OCI-LY3 (cell line): Measurements from ENCODE around the gene OR1L8.
"Not testable (repeated sequence)": the region's sequence is repeated elsewhere in the genome, so short reads cannot be mapped to it uniquely, and the experiment has no call there.

Experiments
- H2AFZ ChIP-seq: fragments of 200-600, 300-600 bp; shearing (Covaris generic); 2 replicates; pipeline ENCODE4 v1.6.0; 2014; ENCODE audit warnings: antibody characterized with exemption, low read depth, low read length
- H3K27ac ChIP-seq: fragments of 200-600, 300-600 bp; sonication (generic); 2 replicates; pipeline ENCODE4 v1.5.1; 2014; ENCODE audit warnings: mild to moderate bottlenecking, low read length, moderate library complexity, mixed read lengths
- H3K27me3 ChIP-seq: fragments of 200-600, 300-600 bp; sonication (generic); 2 replicates; pipeline ENCODE4 v1.6.1; 2014; ENCODE audit warnings: low read depth, low read length, mixed read lengths
- H3K36me3 ChIP-seq: fragments of 200-600, 300-600 bp; sonication (generic); replicated peaks from 2 replicates; pipeline ENCODE3; 2014; ENCODE audit warnings: low read depth, low read length, mixed read lengths
- H3K4me1 ChIP-seq: fragments of 300-600, 200-600 bp; sonication (generic); 2 replicates; pipeline ENCODE4 v1.6.1; 2014; ENCODE audit warnings: low read length, mixed read lengths
- H3K4me2 ChIP-seq: fragments of 200-600, 300-600 bp; sonication (generic); 2 replicates; pipeline ENCODE4 v1.6.1; 2014; ENCODE audit warnings: low read length, mixed read lengths
- H3K4me3 ChIP-seq: fragments of 300-600, 200-600 bp; sonication (generic); 2 replicates; pipeline ENCODE4 v1.5.1; 2014; ENCODE audit warnings: antibody characterized with exemption, mild to moderate bottlenecking, low read length, moderate library complexity
- H3K79me2 ChIP-seq: fragments of 300-600, 200-600 bp; shearing (Covaris generic); 2 replicates; pipeline ENCODE4 v1.6.1; 2014; ENCODE audit warnings: mild to moderate bottlenecking, low read length, mixed read lengths
- H3K9ac ChIP-seq: fragments of 300-600, 200-600 bp; shearing (Covaris generic); 2 replicates; pipeline ENCODE4 v1.6.0; 2014; ENCODE audit warnings: mild to moderate bottlenecking, low read length, moderate library complexity
- H3K9me3 ChIP-seq: fragments of 200-600, 300-600 bp; shearing (Covaris generic); 2 replicates; pipeline ENCODE4 v1.6.1; 2014; ENCODE audit warnings: low read length, mixed read lengths; ENCODE audit not compliant: insufficient read depth
- H4K20me1 ChIP-seq: fragments of 200-600, 300-600 bp; sonication (generic); 2 replicates; pipeline ENCODE4 v1.6.1; 2016; ENCODE audit warnings: low read length, mixed read lengths; ENCODE audit not compliant: insufficient read depth
- CTCF ChIP-seq: fragments of 200-600, 300-600 bp; sonication (generic); IDR thresholded peaks from 2 replicates; pipeline ENCODE4 v1.5.1; 2014; ENCODE audit warnings: antibody characterized with exemption, low read length, low read depth
- EZH2phosphoT487 ChIP-seq: fragments of 200-600 bp; shearing (Covaris generic); IDR thresholded peaks from 2 replicates; pipeline ENCODE4 v1.6.1; 2018; ENCODE audit warnings: antibody characterized with exemption, mixed run types, low read depth

OR1L8 gene

GRCh38 chr9:122583284-122583683 lies at the start of gene OR1L8:
OR1L8 (minus strand) TSS chr9:122583384; CDS start chr9:122568477, 14,907 bp downstream.
- not testable (repeated sequence) for H3K9ac ChIP-seq, H2AFZ ChIP-seq, H4K20me1 ChIP-seq, H3K4me1 ChIP-seq, H3K79me2 ChIP-seq, H3K36me3 ChIP-seq, H3K27ac ChIP-seq, H3K4me3 ChIP-seq, H3K4me2 ChIP-seq, H3K9me3 ChIP-seq, H3K27me3 ChIP-seq

- no peak for TF ChIP-seq EZH2phosphoT487
- TF ChIP-seq CTCF, result no peak
- H3K27me3 ChIP-seq, result peaks cover 1% of the 10 kb centered on the region; the same call in 1 of the 2 replicates
- H3K27ac ChIP-seq, result no peak overlapping the region
- H3K9me3 ChIP-seq, result no peaks in the 10 kb centered on the region
- H3K4me1 ChIP-seq, result no peaks in the 10 kb centered on the region
- H3K9ac ChIP-seq, result no peak overlapping the region
- no peak overlapping the region for H2AFZ ChIP-seq
- no peak overlapping the region for H3K4me3 ChIP-seq
- no peaks in the 10 kb centered on the region for H4K20me1 ChIP-seq
- no peak overlapping the region for H3K4me2 ChIP-seq
- no peaks in the 10 kb centered on the region for H3K36me3 ChIP-seq
- no peaks in the 10 kb centered on the region for H3K79me2 ChIP-seq
These were observed 36.8 kb upstream of the OR1L8 start for GRCh38 chr9:122619996-122620395.

- no peak for TF ChIP-seq CTCF
- TF ChIP-seq EZH2phosphoT487, result no peak
- Histone ChIP-seq H3K27ac (no peak within 1 kb of the TSS), H3K9ac (no peak within 1 kb of the TSS), H3K9me3 (no peaks in the 10 kb centered on the region), H3K36me3 (no peaks in the 10 kb centered on the region), H3K4me3 (no peak within 1 kb of the TSS), H3K79me2 (no peaks in the 10 kb centered on the region), H3K4me2 (no peak within 1 kb of the TSS), H3K4me1 (no peaks in the 10 kb centered on the region), H3K27me3 (peaks cover 25% of the 10 kb centered on the region), H4K20me1 (no peaks in the 10 kb centered on the region), H2AFZ (no peak within 1 kb of the TSS)
These were observed 31.2 kb upstream of the OR1L8 start, which contains the start of gene OR1Q1 for GRCh38 chr9:122614362-122614761. OR1Q1 (plus strand) TSS chr9:122614738; CDS start chr9:122614738, 0 bp downstream.

GRCh38 chr9:122609804-122610203 lies 26.6 kb upstream of the OR1L8 start:
- H3K4me1 ChIP-seq, result no peaks in the 10 kb centered on the region
- H3K79me2 ChIP-seq, result no peaks in the 10 kb centered on the region
- no peak for TF ChIP-seq CTCF
- TF ChIP-seq EZH2phosphoT487, result no peak
- H3K9me3 ChIP-seq, result no peaks in the 10 kb centered on the region
- H2AFZ ChIP-seq, result no peak overlapping the region
- no peak overlapping the region for H3K9ac ChIP-seq
- no peak overlapping the region for H3K4me3 ChIP-seq
- no peaks in the 10 kb centered on the region for H4K20me1 ChIP-seq
- no peaks in the 10 kb centered on the region for H3K36me3 ChIP-seq
- H3K27ac ChIP-seq, result no peak overlapping the region
- no peak overlapping the region for H3K4me2 ChIP-seq
- H3K27me3 ChIP-seq, result peaks cover 29% of the 10 kb centered on the region

GRCh38 chr9:122606587-122606986 lies 23.4 kb upstream of the OR1L8 start:
- Histone ChIP-seq H3K27me3 (peaks cover 29% of the 10 kb centered on the region), H3K27ac (no peak overlapping the region), H4K20me1 (no peaks in the 10 kb centered on the region), H2AFZ (no peak overlapping the region), H3K9ac (no peak overlapping the region), H3K4me1 (no peaks in the 10 kb centered on the region), H3K36me3 (no peaks in the 10 kb centered on the region), H3K9me3 (no peaks in the 10 kb centered on the region), H3K4me3 (no peak overlapping the region), H3K79me2 (no peaks in the 10 kb centered on the region), H3K4me2 (no peak overlapping the region)
- TF ChIP-seq CTCF (no peak), EZH2phosphoT487 (no peak)
